Measurements from ENCODE around the gene PSEN2. TPM values are rescaled to one million over a fixed set of nuclear protein-coding genes. Genes with fewer than 3 reads are reported as not detected.
"Not testable (repeated sequence)": the region's sequence is repeated elsewhere in the genome, so short reads cannot be mapped to it uniquely, and the experiment has no call there.

The PSEN2 gene
- total RNA-seq, 4 donors from 2014 or later, result 14.9 to 28.5 (median 20.2) TPM

- Histone ChIP-seq H3K9me3 (no peaks in the 10 kb centered on the region), H3K4me3 (no peak overlapping the region), H3K36me3 (no peaks in the 10 kb centered on the region), H3K27me3 (no peaks in the 10 kb centered on the region), H3K27ac (no peak overlapping the region), H3K4me1 (peaks cover 16% of the 10 kb centered on the region)
- no peak for DNase-seq (ENCODE audit: low spot score in 2 of 2)
- TF ChIP-seq POLR2AphosphoS5 (IDR thresholded peaks at IDR 0.05) (no peak), CTCF (IDR thresholded peaks at IDR 0.05) (no peak), POLR2A (IDR thresholded peaks at IDR 0.05) (no peak), EP300 (IDR thresholded peaks at IDR 0.05) (no peak)
- WGBS, result 100% methylated on average over 2 of the region's 2 CpGs
Measured at GRCh38 chr1:226829105-226829504, 41.3 kb upstream of the PSEN2 start.

- Histone ChIP-seq H3K36me3 (no peaks in the 10 kb centered on the region), H3K27me3 (no peaks in the 10 kb centered on the region), H3K4me3 (no peak overlapping the region), H3K27ac (no peak overlapping the region), H3K9me3 (no peaks in the 10 kb centered on the region), H3K4me1 (peaks cover 14% of the 10 kb centered on the region)
- no peak for DNase-seq (ENCODE audit: low spot score in 2 of 2)
- no peak for TF ChIP-seq POLR2AphosphoS5 (IDR thresholded peaks at IDR 0.05)
- no peak for TF ChIP-seq POLR2A (IDR thresholded peaks at IDR 0.05)
- no peak for TF ChIP-seq EP300 (IDR thresholded peaks at IDR 0.05)
- 91% methylated on average over 4 of the region's 4 CpGs for WGBS
Measured at GRCh38 chr1:226831953-226832352, 38.5 kb upstream of the PSEN2 start.

GRCh38 chr1:226832613-226833012 is 37.8 kb upstream of the PSEN2 start:
- Histone ChIP-seq H3K4me3 (no peak overlapping the region), H3K4me1 (peaks cover 7% of the 10 kb centered on the region), H3K36me3 (no peaks in the 10 kb centered on the region), H3K9me3 (no peaks in the 10 kb centered on the region), H3K27me3 (no peaks in the 10 kb centered on the region), H3K27ac (no peak overlapping the region)
- 93% methylated on average over 9 of the region's 9 CpGs for WGBS
- no peak for DNase-seq (ENCODE audit: low spot score in 2 of 2)
- TF ChIP-seq POLR2AphosphoS5 (IDR thresholded peaks at IDR 0.05) (no peak), EP300 (IDR thresholded peaks at IDR 0.05) (no peak), POLR2A (IDR thresholded peaks at IDR 0.05) (no peak), CTCF (IDR thresholded peaks at IDR 0.05) (no peak)

GRCh38 chr1:226834179-226834578 is 36.2 kb upstream of the PSEN2 start:
- DNase-seq (ENCODE audit: low spot score in 2 of 2); H3K9me3 ChIP-seq; H3K27me3 ChIP-seq; H3K27ac ChIP-seq; H3K4me1 ChIP-seq; H3K4me3 ChIP-seq; H3K36me3 ChIP-seq: not testable (repeated sequence)
- WGBS, result 85% methylated on average over 6 of the region's 6 CpGs

GRCh38 chr1:226835396-226835795 is 35.0 kb upstream of the PSEN2 start:
- WGBS, result 86% methylated on average over 7 of the region's 7 CpGs
- not testable (repeated sequence) for H3K36me3 ChIP-seq; H3K4me3 ChIP-seq; H3K4me1 ChIP-seq; DNase-seq (ENCODE audit: low spot score in 2 of 2); H3K27me3 ChIP-seq; H3K9me3 ChIP-seq; H3K27ac ChIP-seq

GRCh38 chr1:226837966-226838365 is 32.5 kb upstream of the PSEN2 start:
- WGBS, result 90% methylated on average over 2 of the region's 2 CpGs
- not testable (repeated sequence) for H3K27ac ChIP-seq

GRCh38 chr1:226838456-226838855 is 32.0 kb upstream of the PSEN2 start:
- 92% methylated on average over 3 of the region's 3 CpGs for WGBS
- no peak overlapping the region for H3K27ac ChIP-seq

More at GRCh38 chr1:226837966-226838365, 32.5 kb upstream of the PSEN2 start:
- not testable (repeated sequence) for H3K36me3 ChIP-seq; H3K4me1 ChIP-seq; H3K9me3 ChIP-seq; DNase-seq (ENCODE audit: low spot score in 2 of 2); H3K27me3 ChIP-seq; H3K4me3 ChIP-seq

More at GRCh38 chr1:226838456-226838855, 32.0 kb upstream of the PSEN2 start:
- H3K4me1 ChIP-seq, result no peaks in the 10 kb centered on the region
- TF ChIP-seq POLR2A (IDR thresholded peaks at IDR 0.05) (no peak), POLR2AphosphoS5 (IDR thresholded peaks at IDR 0.05) (no peak), EP300 (IDR thresholded peaks at IDR 0.05) (no peak), CTCF (IDR thresholded peaks at IDR 0.05) (no peak)
- H3K4me3 ChIP-seq, result no peak overlapping the region
- no peaks in the 10 kb centered on the region for H3K9me3 ChIP-seq
- no peaks in the 10 kb centered on the region for H3K27me3 ChIP-seq
- no peaks in the 10 kb centered on the region for H3K36me3 ChIP-seq
- DNase-seq (ENCODE audit: low spot score in 2 of 2), result no peak

Data from suprapubic skin (tissue), 4 donors.